Measurements from ENCODE around the gene PRSS50. TPM values are rescaled to one million over a fixed set of nuclear protein-coding genes. Genes with fewer than 3 reads are reported as not detected.

PRSS50 gene
- total RNA-seq, 1 experiment from 2014 or later, result not detected

DNA sequence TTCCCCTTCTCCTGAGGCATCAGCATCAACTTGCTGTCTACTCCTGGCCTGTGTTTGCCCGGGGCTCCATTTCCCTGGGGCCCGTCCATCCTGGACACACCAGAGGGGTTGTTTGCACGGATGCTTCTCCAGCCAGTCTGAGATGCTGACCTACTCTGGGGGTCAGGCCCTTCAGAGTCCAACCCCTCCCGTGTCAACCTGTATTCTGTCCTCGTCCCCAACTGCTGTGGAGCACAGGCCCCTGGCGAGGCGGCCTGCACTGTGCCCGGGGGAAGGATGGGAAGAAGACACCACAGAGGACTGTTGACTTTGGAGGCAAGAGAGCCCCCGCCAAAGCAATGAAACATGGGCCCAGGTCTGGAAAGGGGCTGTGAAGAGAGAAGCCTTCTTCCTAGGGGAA, 50.0 kb downstream of the PRSS50 start:
- H3K27ac ChIP-seq (ENCODE audit: low read depth, low read length, poor library complexity, severe bottlenecking), result no peak overlapping the region
- no TSS peak for BruUV-seq (replicated peaks)
- intact Hi-C loops (cut with micrococcal nuclease; ENCODE audit: unreplicated experiment), result no loop called here
- H3K4me3 ChIP-seq (ENCODE audit: low read depth, low read length, poor library complexity, severe bottlenecking), result no peak overlapping the region
- TF ChIP-seq, protein P1, sequence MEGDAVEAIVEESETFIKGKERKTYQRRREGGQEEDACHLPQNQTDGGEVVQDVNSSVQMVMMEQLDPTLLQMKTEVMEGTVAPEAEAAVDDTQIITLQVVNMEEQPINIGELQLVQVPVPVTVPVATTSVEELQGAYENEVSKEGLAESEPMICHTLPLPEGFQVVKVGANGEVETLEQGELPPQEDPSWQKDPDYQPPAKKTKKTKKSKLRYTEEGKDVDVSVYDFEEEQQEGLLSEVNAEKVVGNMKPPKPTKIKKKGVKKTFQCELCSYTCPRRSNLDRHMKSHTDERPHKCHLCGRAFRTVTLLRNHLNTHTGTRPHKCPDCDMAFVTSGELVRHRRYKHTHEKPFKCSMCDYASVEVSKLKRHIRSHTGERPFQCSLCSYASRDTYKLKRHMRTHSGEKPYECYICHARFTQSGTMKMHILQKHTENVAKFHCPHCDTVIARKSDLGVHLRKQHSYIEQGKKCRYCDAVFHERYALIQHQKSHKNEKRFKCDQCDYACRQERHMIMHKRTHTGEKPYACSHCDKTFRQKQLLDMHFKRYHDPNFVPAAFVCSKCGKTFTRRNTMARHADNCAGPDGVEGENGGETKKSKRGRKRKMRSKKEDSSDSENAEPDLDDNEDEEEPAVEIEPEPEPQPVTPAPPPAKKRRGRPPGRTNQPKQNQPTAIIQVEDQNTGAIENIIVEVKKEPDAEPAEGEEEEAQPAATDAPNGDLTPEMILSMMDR (conservative IDR thresholded peaks at IDR 0.05; ENCODE audit: low read depth, low read length), result no peak
- TF ChIP-seq EZH2 (IDR thresholded peaks at IDR 0.05; ENCODE audit: borderline replicate concordance, low read depth, low read length, poor library complexity, severe bottlenecking), result no peak
- POLR2A ChIA-PET (ENCODE audit: low non-redundant PET), result no interaction called here
- no peaks in the 10 kb centered on the region for H3K9me3 ChIP-seq (ENCODE audit: low read depth, low read length, poor library complexity, severe bottlenecking)
- H3K27me3 ChIP-seq (replicated peaks; ENCODE audit: insufficient read depth, low read depth, low read length, poor library complexity), result no peaks in the 10 kb centered on the region
- no peaks in the 10 kb centered on the region for H3K36me3 ChIP-seq (ENCODE audit: insufficient read depth, low read length, poor library complexity, severe bottlenecking)
- CTCF ChIA-PET, result no interaction called here
- DNase-seq (ENCODE audit: low spot score), result no peak
- no peaks in the 10 kb centered on the region for H3K4me1 ChIP-seq (ENCODE audit: insufficient read depth, low read length, poor library complexity, severe bottlenecking)

DNA sequence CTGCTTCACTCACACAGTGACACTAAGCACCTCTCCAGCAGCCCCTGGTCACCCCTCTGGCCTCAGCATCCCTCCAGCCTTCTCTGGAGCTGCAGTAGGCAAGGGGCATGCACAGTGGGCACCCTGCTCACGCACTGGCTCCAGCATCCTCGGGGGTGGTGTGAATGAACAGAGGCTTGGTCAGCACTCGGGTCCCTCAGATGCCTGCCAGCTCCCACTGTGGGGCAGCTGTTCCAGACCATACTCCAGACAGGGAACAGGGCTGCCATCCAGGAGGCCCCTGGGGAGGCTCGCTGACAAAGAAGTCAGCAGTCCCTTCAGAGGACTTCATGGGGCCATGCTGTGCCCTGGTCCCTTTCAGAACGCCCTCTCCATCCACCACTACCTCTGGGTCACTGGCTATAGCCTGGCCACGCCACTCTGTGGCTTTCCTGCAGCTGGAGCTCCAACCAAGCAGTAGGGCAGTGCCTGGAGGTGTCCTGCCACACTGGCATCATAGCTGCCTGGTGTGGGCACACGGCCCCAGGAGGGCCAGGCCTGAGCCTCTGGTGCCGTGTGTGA, 50.5 kb downstream of the PRSS50 start:
- intact Hi-C loops (cut with micrococcal nuclease; ENCODE audit: unreplicated experiment), result no loop called here
- no peaks in the 10 kb centered on the region for H3K27me3 ChIP-seq (replicated peaks; ENCODE audit: insufficient read depth, low read depth, low read length, poor library complexity)
- TF ChIP-seq, protein P1 (conservative IDR thresholded peaks at IDR 0.05; ENCODE audit: low read depth, low read length), result no peak
- H3K4me3 ChIP-seq (ENCODE audit: low read depth, low read length, poor library complexity, severe bottlenecking), result no peak overlapping the region
- DNase-seq (ENCODE audit: low spot score), result no peak
- no TSS peak for BruUV-seq (replicated peaks)
- no peaks in the 10 kb centered on the region for H3K36me3 ChIP-seq (ENCODE audit: insufficient read depth, low read length, poor library complexity, severe bottlenecking)
- H3K4me1 ChIP-seq (ENCODE audit: insufficient read depth, low read length, poor library complexity, severe bottlenecking), result no peaks in the 10 kb centered on the region
- ChIA-PET CTCF (no interaction called here), POLR2A (ENCODE audit: low non-redundant PET) (no interaction called here)
- H3K27ac ChIP-seq (ENCODE audit: low read depth, low read length, poor library complexity, severe bottlenecking), result no peak overlapping the region
- no peaks in the 10 kb centered on the region for H3K9me3 ChIP-seq (ENCODE audit: low read depth, low read length, poor library complexity, severe bottlenecking)

DNA sequence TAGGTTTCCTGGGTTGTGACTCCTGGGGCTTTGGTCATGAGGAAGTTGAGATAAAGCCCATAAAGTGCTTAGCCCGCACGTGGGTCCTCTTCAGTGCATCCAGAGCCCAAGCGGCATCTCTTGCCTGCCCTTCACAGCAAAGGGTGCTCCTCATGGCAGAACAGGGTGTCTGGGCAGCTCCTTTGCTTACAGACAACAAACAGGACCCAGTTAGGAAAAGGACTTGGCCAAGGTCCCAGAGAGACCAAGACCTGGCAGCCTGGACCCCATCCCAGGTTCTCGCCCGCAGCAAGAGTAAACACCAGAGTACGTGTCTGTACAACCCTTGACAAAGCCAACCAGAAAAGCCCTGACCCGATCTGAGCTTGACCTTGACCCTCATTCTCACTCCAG, 51.2 kb downstream of the PRSS50 start:
- DNase-seq (ENCODE audit: low spot score), result no peak
- POLR2A ChIA-PET (ENCODE audit: low non-redundant PET), result no interaction called here
- no TSS peak for BruUV-seq (replicated peaks)

More for the DNA sequence above, 51.2 kb downstream of the PRSS50 start:
- intact Hi-C loops (cut with micrococcal nuclease; ENCODE audit: unreplicated experiment), result no loop called here
- CTCF ChIA-PET, result no interaction called here
- Histone ChIP-seq H3K4me1 (ENCODE audit: insufficient read depth, low read length, poor library complexity, severe bottlenecking) (no peaks in the 10 kb centered on the region), H3K36me3 (ENCODE audit: insufficient read depth, low read length, poor library complexity, severe bottlenecking) (no peaks in the 10 kb centered on the region), H3K4me3 (ENCODE audit: low read depth, low read length, poor library complexity, severe bottlenecking) (no peak overlapping the region), H3K9me3 (ENCODE audit: low read depth, low read length, poor library complexity, severe bottlenecking) (no peaks in the 10 kb centered on the region), H3K27ac (ENCODE audit: low read depth, low read length, poor library complexity, severe bottlenecking) (no peak overlapping the region), H3K27me3 (replicated peaks; ENCODE audit: insufficient read depth, low read depth, low read length, poor library complexity) (no peaks in the 10 kb centered on the region)
- TF ChIP-seq, protein P1 (conservative IDR thresholded peaks at IDR 0.05; ENCODE audit: low read depth, low read length), result no peak
- no peak for TF ChIP-seq EZH2 (IDR thresholded peaks at IDR 0.05; ENCODE audit: borderline replicate concordance, low read depth, low read length, poor library complexity, severe bottlenecking)
